Muscle layer of colon (tissue), 2 donors: ENCODE results near the gene KIAA0825.

Experiments
- H3K27ac ChIP-seq: one replicate; pipeline ENCODE4 v1.7.0; 2013; ENCODE audit warnings: low read depth, mild to moderate bottlenecking, low read length, moderate library complexity
- H3K27me3 ChIP-seq, 2 donors: one replicate each; pipeline ENCODE4 v1.7.0; 2013; ENCODE audit warnings: low read length in 2 of 2, mild to moderate bottlenecking in 2 of 2; ENCODE audit not compliant: insufficient read depth in 2 of 2, control insufficient read depth in 1 of 2
- H3K36me3 ChIP-seq: one replicate; pipeline ENCODE4 v1.7.0; 2013; ENCODE audit warnings: mild to moderate bottlenecking, low read length; ENCODE audit not compliant: insufficient read depth
- H3K4me1 ChIP-seq: one replicate; pipeline ENCODE4 v1.7.0; 2013; ENCODE audit warnings: mild to moderate bottlenecking, low read length; ENCODE audit not compliant: insufficient read depth
- H3K4me3 ChIP-seq, 2 donors: one replicate each; pipeline ENCODE4 v1.7.0; 2013; ENCODE audit warnings: low read length in 2 of 2, low read depth in 1 of 2, mild to moderate bottlenecking in 1 of 2, moderate library complexity in 1 of 2
- H3K9ac ChIP-seq: one replicate; pipeline ENCODE4 v1.7.0; 2013; ENCODE audit warnings: low read length
- H3K9me3 ChIP-seq: one replicate; pipeline ENCODE4 v1.7.0; 2013; ENCODE audit warnings: mild to moderate bottlenecking, low read length
- donor health status: abdominal sarcoma.
- donor health status: Adenocarcinoma of cecum.

Gene KIAA0825

DNA sequence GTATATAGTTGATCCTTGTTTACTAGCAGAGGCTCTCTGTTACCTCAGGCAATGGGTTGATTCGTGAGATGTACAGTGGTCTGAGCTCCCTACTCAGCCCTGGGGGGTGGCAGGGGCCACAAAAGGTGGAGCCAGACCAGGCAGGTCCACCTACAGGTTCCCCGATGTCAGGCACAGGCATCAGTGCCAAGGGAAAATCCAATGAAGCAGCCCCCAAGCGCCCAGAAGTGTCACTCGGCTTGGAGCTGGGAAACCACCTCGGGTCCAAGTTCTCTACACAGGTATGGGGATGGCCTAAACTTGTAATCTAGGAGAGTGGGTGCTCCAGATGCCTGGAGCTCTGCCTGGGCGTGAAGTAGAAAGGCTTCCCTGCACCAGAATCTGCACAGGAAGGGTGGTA, 188.8 kb downstream of the KIAA0825 start:
- Histone ChIP-seq H3K4me1 (no peaks in the 10 kb centered on the region), H3K27ac (no peak overlapping the region), H3K9me3 (no peaks in the 10 kb centered on the region), H3K36me3 (no peaks in the 10 kb centered on the region), H3K4me3 (no peak overlapping the region), H3K9ac (no peak overlapping the region), H3K27me3 (no peaks in the 10 kb centered on the region)

DNA sequence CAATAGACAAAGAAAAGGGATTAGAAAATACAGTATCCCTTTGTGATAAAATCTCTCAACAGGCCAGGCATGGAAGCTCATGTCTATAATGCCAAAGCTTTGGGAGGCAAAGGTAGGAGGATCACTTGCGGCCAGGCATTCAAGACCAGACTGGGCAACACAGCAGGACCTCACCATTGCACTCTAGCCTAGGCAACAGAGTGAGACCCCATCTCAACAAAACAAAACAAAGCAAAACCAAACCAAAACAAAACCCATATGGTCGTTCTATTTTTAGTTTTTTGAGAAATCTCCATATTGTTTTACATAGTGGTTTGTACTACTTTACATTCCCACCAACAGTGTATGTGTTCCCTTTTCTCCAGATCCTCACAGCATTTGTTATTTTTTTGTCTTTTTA, 193.0 kb downstream of the KIAA0825 start:
- Histone ChIP-seq H3K9ac (no peak overlapping the region), H3K4me1 (no peaks in the 10 kb centered on the region), H3K4me3 (no peak overlapping the region), H3K9me3 (no peaks in the 10 kb centered on the region), H3K27ac (no peak overlapping the region), H3K27me3 (no peaks in the 10 kb centered on the region), H3K36me3 (no peaks in the 10 kb centered on the region)

- H3K9me3 ChIP-seq, result no peaks in the 10 kb centered on the region
Observed at GRCh38 chr5:94423411-94423810, 195.0 kb downstream of the KIAA0825 start.

DNA sequence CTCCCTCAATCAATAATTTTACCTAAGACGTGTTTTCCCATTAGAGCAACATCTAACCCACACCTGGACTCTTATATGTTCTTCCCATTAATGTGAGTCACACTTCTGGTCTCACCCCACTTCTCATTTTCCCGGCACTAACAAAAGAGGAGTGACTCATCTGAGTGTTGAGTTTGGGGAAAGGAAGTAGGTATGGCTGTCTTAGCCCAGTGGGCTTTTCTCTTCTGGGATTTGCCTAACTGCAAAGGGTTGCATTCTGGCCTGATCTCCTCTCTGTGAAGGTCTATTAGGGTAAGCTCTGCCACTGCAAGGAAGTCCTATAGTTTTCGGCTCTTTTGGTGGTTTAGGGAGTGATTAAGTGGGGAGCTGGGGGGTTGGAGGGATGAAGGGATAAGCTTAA, 195.6 kb downstream of the KIAA0825 start:
- Histone ChIP-seq H3K4me3 (no peak overlapping the region), H3K27me3 (no peaks in the 10 kb centered on the region), H3K9ac (no peak overlapping the region), H3K4me1 (no peaks in the 10 kb centered on the region), H3K9me3 (no peaks in the 10 kb centered on the region), H3K27ac (no peak overlapping the region), H3K36me3 (no peaks in the 10 kb centered on the region)

More at GRCh38 chr5:94423411-94423810, 195.0 kb downstream of the KIAA0825 start:
- Histone ChIP-seq H3K4me3 (no peak overlapping the region), H3K4me1 (no peaks in the 10 kb centered on the region), H3K27me3 (no peaks in the 10 kb centered on the region), H3K36me3 (no peaks in the 10 kb centered on the region), H3K27ac (no peak overlapping the region), H3K9ac (no peak overlapping the region)

DNA sequence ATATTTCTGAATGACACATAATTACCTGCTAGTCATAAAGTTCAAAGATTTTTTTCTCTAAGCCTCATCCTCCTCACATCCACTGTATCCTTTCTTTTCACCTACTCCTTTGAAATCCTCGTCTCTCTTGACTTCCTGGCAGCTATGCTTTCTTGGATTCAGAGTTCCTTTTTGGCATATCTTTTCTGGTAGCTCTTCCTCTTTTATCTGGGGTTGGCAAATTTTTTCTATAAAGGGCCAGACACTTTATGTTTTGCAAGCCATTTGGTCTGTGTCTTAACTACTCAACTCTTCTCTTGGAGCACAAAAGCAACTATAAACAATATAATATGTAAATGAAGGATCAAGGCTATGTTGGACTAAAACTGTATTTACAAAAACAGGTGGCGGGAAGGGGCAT, 197.5 kb downstream of the KIAA0825 start:
- Histone ChIP-seq H3K27ac (no peak overlapping the region), H3K36me3 (no peaks in the 10 kb centered on the region)

DNA sequence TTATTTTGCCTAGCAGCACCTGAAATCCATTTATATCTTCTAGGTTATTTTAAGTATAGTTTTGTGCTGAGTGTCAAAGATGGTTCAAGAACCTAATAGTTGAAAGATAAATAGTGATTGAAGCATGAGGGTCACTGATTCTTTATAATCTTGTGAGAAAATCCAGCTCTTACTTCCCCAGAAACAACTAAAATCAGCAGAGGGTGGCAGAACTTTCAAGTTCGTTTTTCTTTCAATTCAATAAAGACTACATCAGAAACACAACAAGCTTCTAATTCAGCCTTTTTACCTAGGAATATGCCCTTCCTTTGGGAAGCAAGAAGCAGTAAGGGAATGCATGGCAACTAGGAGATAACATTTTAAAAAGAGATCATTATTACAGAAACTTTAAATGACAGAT, 202.6 kb downstream of the KIAA0825 start:
- Histone ChIP-seq H3K9ac (no peak overlapping the region), H3K27me3 (no peaks in the 10 kb centered on the region), H3K4me3 (no peak overlapping the region), H3K4me1 (no peaks in the 10 kb centered on the region), H3K36me3 (no peaks in the 10 kb centered on the region), H3K27ac (no peak overlapping the region), H3K9me3 (no peaks in the 10 kb centered on the region)

More for the DNA sequence above, 197.5 kb downstream of the KIAA0825 start:
- Histone ChIP-seq H3K27me3 (no peaks in the 10 kb centered on the region), H3K4me1 (no peaks in the 10 kb centered on the region), H3K9me3 (no peaks in the 10 kb centered on the region), H3K4me3 (no peak overlapping the region), H3K9ac (no peak overlapping the region)

DNA sequence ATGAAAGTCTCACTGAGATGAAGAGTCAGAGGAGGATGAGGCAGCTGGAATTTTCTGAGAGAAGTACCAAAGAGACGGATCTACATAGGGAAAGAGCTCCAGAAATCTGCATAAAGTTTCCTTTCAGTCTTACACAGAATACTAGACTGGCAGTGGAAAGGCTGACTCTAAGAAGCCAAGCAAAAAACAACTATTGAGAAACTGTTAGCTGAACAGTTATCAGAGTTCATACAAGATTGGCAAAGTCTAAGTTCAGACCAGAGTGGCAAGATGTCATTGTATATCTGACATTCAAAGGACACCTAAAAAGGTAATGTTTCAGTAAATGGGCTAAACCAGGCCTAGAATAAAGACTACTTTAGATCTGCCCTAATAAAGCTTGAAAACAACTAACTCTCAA, 209.0 kb downstream of the KIAA0825 start:
- Histone ChIP-seq H3K9me3 (no peaks in the 10 kb centered on the region), H3K27me3 (no peaks in the 10 kb centered on the region), H3K9ac (no peak overlapping the region), H3K27ac (no peak overlapping the region), H3K4me1 (no peaks in the 10 kb centered on the region), H3K36me3 (no peaks in the 10 kb centered on the region), H3K4me3 (no peak overlapping the region)

GRCh38 chr5:94407023-94407422, 211.4 kb downstream of the KIAA0825 start:
- Histone ChIP-seq H3K9me3 (no peaks in the 10 kb centered on the region), H3K27me3 (no peaks in the 10 kb centered on the region), H3K4me3 (no peak overlapping the region), H3K27ac (no peak overlapping the region), H3K4me1 (no peaks in the 10 kb centered on the region), H3K9ac (no peak overlapping the region), H3K36me3 (no peaks in the 10 kb centered on the region)

DNA sequence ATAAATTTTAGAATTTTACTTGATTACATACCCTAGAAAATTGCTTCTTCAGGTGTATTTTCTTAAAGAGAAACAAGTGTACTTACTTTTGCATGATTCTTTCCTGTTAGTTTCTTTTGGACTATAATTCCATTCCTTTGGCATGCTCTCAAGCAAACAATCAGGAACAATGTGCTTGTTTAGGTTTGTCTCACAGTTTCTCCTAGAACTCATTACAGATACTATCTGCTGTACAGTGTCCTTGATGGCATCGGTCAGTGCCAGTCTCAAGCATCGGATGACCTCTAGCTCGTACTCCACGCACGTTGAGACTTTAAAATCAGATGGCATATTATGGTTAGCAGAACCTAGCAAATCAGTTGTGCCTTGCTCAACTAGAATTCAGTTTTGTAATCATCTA, 214.9 kb downstream of the KIAA0825 start:
- no peaks in the 10 kb centered on the region for H3K9me3 ChIP-seq
- H3K4me1 ChIP-seq, result no peaks in the 10 kb centered on the region
- no peaks in the 10 kb centered on the region for H3K36me3 ChIP-seq
- no peak overlapping the region for H3K9ac ChIP-seq
- no peak overlapping the region for H3K27ac ChIP-seq
- no peak overlapping the region for H3K4me3 ChIP-seq
- no peaks in the 10 kb centered on the region for H3K27me3 ChIP-seq

- Histone ChIP-seq H3K9me3 (no peaks in the 10 kb centered on the region), H3K4me3 (no peak overlapping the region), H3K27me3 (no peaks in the 10 kb centered on the region), H3K9ac (no peak overlapping the region), H3K27ac (no peak overlapping the region), H3K4me1 (no peaks in the 10 kb centered on the region), H3K36me3 (no peaks in the 10 kb centered on the region)
Observed at GRCh38 chr5:94402096-94402495, 216.3 kb downstream of the KIAA0825 start.

DNA sequence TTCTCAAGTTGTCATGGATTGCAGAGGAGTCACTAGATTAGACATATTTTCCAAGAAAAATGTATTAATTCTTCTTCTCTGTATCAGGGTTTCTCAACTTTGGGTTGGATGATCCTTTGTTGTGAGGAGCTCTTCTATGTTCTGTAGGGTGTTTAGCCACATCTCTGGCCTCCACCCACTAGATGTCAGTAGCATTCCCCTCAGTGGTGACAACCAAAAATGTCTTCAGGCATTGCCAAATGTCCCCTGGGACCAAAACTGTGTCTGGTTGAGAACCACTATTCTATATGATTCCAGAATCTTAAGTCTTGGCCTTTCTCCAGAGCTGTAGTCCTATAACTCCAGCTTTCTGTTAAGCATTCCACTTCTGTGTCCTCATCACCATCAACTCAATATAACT, 220.9 kb downstream of the KIAA0825 start:
- H3K27me3 ChIP-seq, result no peaks in the 10 kb centered on the region
- H3K9me3 ChIP-seq, result no peaks in the 10 kb centered on the region
- H3K4me3 ChIP-seq, result no peak overlapping the region
- H3K36me3 ChIP-seq, result no peaks in the 10 kb centered on the region
- H3K4me1 ChIP-seq, result no peaks in the 10 kb centered on the region
- H3K27ac ChIP-seq, result no peak overlapping the region
- no peak overlapping the region for H3K9ac ChIP-seq

DNA sequence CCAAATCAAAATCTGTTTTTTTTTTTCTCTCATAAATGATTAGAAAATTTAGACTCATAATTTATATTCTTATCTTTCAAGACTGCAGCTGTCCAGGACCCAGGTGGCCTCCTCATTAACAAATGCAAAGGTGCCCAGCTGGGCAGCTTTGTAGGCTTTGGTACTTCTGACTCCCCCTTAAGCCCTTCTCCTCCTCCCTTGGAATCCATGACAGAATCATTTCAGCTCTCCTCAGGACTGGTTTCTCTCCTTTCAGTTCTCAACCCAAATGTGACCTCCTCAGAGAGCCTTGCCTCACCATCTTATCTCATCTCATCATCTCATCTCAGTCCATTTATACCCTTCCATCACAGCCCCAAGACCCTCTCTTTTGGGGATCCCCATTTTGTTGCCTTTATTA, 221.7 kb downstream of the KIAA0825 start:
- H3K4me3 ChIP-seq, result no peak overlapping the region
- H3K36me3 ChIP-seq, result no peaks in the 10 kb centered on the region
- no peak overlapping the region for H3K9ac ChIP-seq
- H3K27me3 ChIP-seq, result no peaks in the 10 kb centered on the region
- no peak overlapping the region for H3K27ac ChIP-seq
- no peaks in the 10 kb centered on the region for H3K4me1 ChIP-seq
- no peaks in the 10 kb centered on the region for H3K9me3 ChIP-seq
